HCT116 (cell line): ENCODE measurements around the gene MAP3K20. TPM values are rescaled to one million over a fixed set of nuclear protein-coding genes. Genes with fewer than 3 reads are reported as not detected.
A peak's percentile ranks its signal among the peaks of the same experiment; 100 is the strongest.

Experiments used
- ATAC-seq: fragments of 200-7000 bp; cut with Tn5 transposase; 2 replicates; pipeline ENCODE4 v1.9.1; 2020; ENCODE audit warnings: mild to moderate bottlenecking, moderate library complexity
- Bru-seq: library from RNA; stranded (reverse); fragments of 400-500 nt; gene quantifications from one replicate; lab custom pipeline; 2021; lab: Mats Ljungman, UMichigan
- BruChase-seq, 2 experiments: library from RNA; stranded (reverse); fragments of 400-500 nt; gene quantifications; one replicate each; lab custom pipeline; 2021; lab: Mats Ljungman, UMichigan
- BruUV-seq: library from RNA; stranded (reverse); fragments of 400-500 nt; replicated peaks from 2 replicates; lab custom pipeline; 2021; lab: Mats Ljungman, UMichigan
- CTCF ChIA-PET: fragments of 300-600 bp; sonication (Branson Sonifier 250); formaldehyde crosslinking; loops from one replicate; lab custom pipeline; 2021; ENCODE audit warnings: antibody characterized with exemption; lab: Charles Lee
- POLR2A ChIA-PET: fragments of 300-600, 350-600 bp; sonication (Branson Sonifier 250); formaldehyde crosslinking; loops from one replicate; lab custom pipeline; 2021; ENCODE audit warnings: antibody characterized with exemption; lab: Charles Lee
- RAD21 ChIA-PET, 2 experiments: fragments of 300-600 bp; sonication (Branson Sonifier 250); formaldehyde crosslinking; loops; one replicate each; lab custom pipeline; 2023; ENCODE audit warnings: low total read pairs in 2 of 2; ENCODE audit not compliant: uncharacterized antibody in 2 of 2, unreplicated experiment in 2 of 2, low non-redundant PET in 1 of 2; lab: Charles Lee
- DNase-seq: peaks from one replicate; pipeline ENCODE4 v3.0.0-alpha.2; 2010; ENCODE audit warnings: low read depth, low spot score
- H2AFZ ChIP-seq: fragments of 200-600 bp; shearing (Covaris generic), sonication (generic); 2 replicates; pipeline ENCODE4 v1.6.1; 2017; ENCODE audit warnings: low read depth, mixed run types, mixed read lengths, antibody characterized with exemption, low read length; ENCODE audit not compliant: poor library complexity, severe bottlenecking
- H3K27ac ChIP-seq: 2 replicates; pipeline ENCODE4 v1.5.1; 2012; ENCODE audit warnings: low read depth, low read length
- H3K27me3 ChIP-seq: fragments of 200-600 bp; sonication (generic); 2 replicates; pipeline ENCODE4 v1.6.1; 2016; ENCODE audit warnings: mixed run types, low read length, mixed read lengths; ENCODE audit not compliant: insufficient read depth
- H3K36me3 ChIP-seq, 2 experiments: fragments of 200-500 bp in 1 of 2; fragments of 200-600 bp in 1 of 2; sonication (Bioruptor generic) in 1 of 2; sonication (generic) in 1 of 2; 2 replicates each; pipeline versions ENCODE4 v1.5.1 to v1.6.1; 2014 to 2016; ENCODE audit warnings: low read length in 2 of 2, inconsistent platforms in 1 of 2, mixed read lengths in 1 of 2, mixed run types in 1 of 2; ENCODE audit not compliant: insufficient read depth in 2 of 2, control insufficient read depth in 1 of 2
- H3K4me1 ChIP-seq, 2 experiments: fragments of 200-600 bp in 1 of 2; sonication (generic) in 1 of 2; 2 replicates each; pipeline versions ENCODE4 v1.5.1 to v1.6.1; 2012 to 2017; ENCODE audit warnings: low read length in 2 of 2, inconsistent platforms in 1 of 2, mild to moderate bottlenecking in 1 of 2, mixed read lengths in 1 of 2, mixed run types in 1 of 2, moderate library complexity in 1 of 2; ENCODE audit not compliant: insufficient read depth in 2 of 2, control insufficient read depth in 1 of 2
- H3K4me2 ChIP-seq: fragments of 200-600 bp; sonication (generic); 2 replicates; pipeline ENCODE4 v1.6.1; 2017; ENCODE audit warnings: mixed run types, low read length, mixed read lengths
- H3K4me3 ChIP-seq, 2 experiments: fragments of 200-600 bp in 1 of 2; sonication (generic) in 1 of 2; replicated peaks in 1 of 2; 2 replicates each; pipeline ENCODE4 v1.5.1; 2011 to 2016; ENCODE audit warnings: low read length in 2 of 2, control low read depth in 1 of 2, low read depth in 1 of 2, mild to moderate bottlenecking in 1 of 2, mixed read lengths in 1 of 2, mixed run types in 1 of 2
- H3K79me2 ChIP-seq: fragments of 200-600 bp; sonication (generic); 2 replicates; pipeline ENCODE4 v1.6.1; 2017; ENCODE audit warnings: mild to moderate bottlenecking, mixed run types, low read length, moderate library complexity, mixed read lengths; ENCODE audit not compliant: insufficient read depth
- H3K9ac ChIP-seq: fragments of 200-600 bp; sonication (generic); 2 replicates; pipeline ENCODE4 v1.6.1; 2016; ENCODE audit warnings: low read length, mixed read lengths
- H3K9me2 ChIP-seq: fragments of 200-600 bp; sonication (generic), shearing (Covaris generic); 2 replicates; pipeline ENCODE4 v1.6.1; 2017; ENCODE audit warnings: mixed run types, mild to moderate bottlenecking, moderate library complexity; ENCODE audit not compliant: insufficient read depth
- H3K9me3 ChIP-seq, 2 experiments: fragments of 200-500 bp in 1 of 2; fragments of 200-600 bp in 1 of 2; sonication (Bioruptor generic) in 1 of 2; sonication (generic) in 1 of 2; 2 replicates each; pipeline ENCODE4 v1.6.1; 2014 to 2017; ENCODE audit warnings: low read length in 2 of 2, mixed read lengths in 2 of 2, inconsistent platforms in 1 of 2, low read depth in 1 of 2, mild to moderate bottlenecking in 1 of 2, mixed run types in 1 of 2, moderate library complexity in 1 of 2; ENCODE audit not compliant: control insufficient read depth in 1 of 2, insufficient read depth in 1 of 2
- H4K20me1 ChIP-seq: fragments of 200-600 bp; sonication (generic), shearing (Covaris generic); 2 replicates; pipeline ENCODE4 v1.6.1; 2017; ENCODE audit warnings: mixed run types, mild to moderate bottlenecking, moderate library complexity; ENCODE audit not compliant: insufficient read depth
- MAX ChIP-seq: IDR thresholded peaks from 2 replicates; pipeline ENCODE4 v1.6.1; 2012
- POLR2AphosphoS5 ChIP-seq: IDR thresholded peaks from 2 replicates; pipeline ENCODE4 v1.6.1; 2011; ENCODE audit warnings: mild to moderate bottlenecking, low read depth, low read length, moderate library complexity
- RAD21 ChIP-seq: IDR thresholded peaks from 2 replicates; pipeline ENCODE4 v1.6.1; 2012; ENCODE audit warnings: low read depth, mild to moderate bottlenecking
- YY1 ChIP-seq: IDR thresholded peaks from 2 replicates; pipeline ENCODE4 v1.6.1; 2011; ENCODE audit warnings: low read length, low read depth, moderate library complexity, mild to moderate bottlenecking; ENCODE audit not compliant: insufficient replicate concordance; ENCODE audit errors: extremely low read depth
- ZFX ChIP-seq: fragments of 450-650 bp; IDR thresholded peaks from 2 replicates; pipeline ENCODE4 v1.6.1; 2017
- intact Hi-C: fragments of 100-400 bp; cut with micrococcal nuclease; formaldehyde crosslinking; loops from 2 replicates; pipeline ENCODE4 v1.10.0; 2022
- long read RNA-seq: library from polyadenylated mRNA; unstranded; transcript quantifications from one replicate; pipeline ENCODE4 v2.0.0, GENCODE V29; 2021; ENCODE audit not compliant: unreplicated experiment
- polyA plus RNA-seq: library from polyadenylated mRNA; unstranded; fragments of >200 nt; gene quantifications from 2 replicates; pipeline ENCODE4 v1.2.1, GENCODE V29; 2012; ENCODE audit warnings: missing spikeins
- total RNA-seq: library from RNA; stranded (reverse); gene quantifications from one replicate; pipeline ENCODE4 v1.2.1, GENCODE V29; 2021; ENCODE audit not compliant: unreplicated experiment
- TF ChIP-seq, protein P1 (sequence below): IDR thresholded peaks from 2 replicates; pipeline ENCODE4 v1.6.1; 2012; ENCODE audit warnings: low read depth
- TF ChIP-seq, protein P2 (sequence below), 3 experiments: fragments of 200-600 bp in 1 of 3; sonication (generic) in 1 of 3; IDR thresholded peaks in 2 of 3; conservative IDR thresholded peaks in 1 of 3; 2 replicates each; pipeline ENCODE4 v1.5.1; 2012 to 2017; ENCODE audit warnings: low read depth in 2 of 3, low read length in 2 of 3, antibody characterized with exemption in 1 of 3, borderline replicate concordance in 1 of 3, control low read depth in 1 of 3, mild to moderate bottlenecking in 1 of 3, mixed read lengths in 1 of 3, mixed run types in 1 of 3, moderate library complexity in 1 of 3; ENCODE audit not compliant: insufficient read depth in 1 of 3

The MAP3K20 gene
- total RNA-seq, result 40.0 TPM
- polyA plus RNA-seq, result 15.1 and 19.0 TPM in 2 replicates
- Bru-seq, nascent RNA, result percentile 79 among the genes with signal in this experiment
- percentile 73 among the genes with signal in this experiment for BruChase-seq, experiment 1, labeled RNA remaining after a 6-hour chase
- percentile 63 among the genes with signal in this experiment for BruChase-seq, experiment 2, labeled RNA remaining after a 2-hour chase
- long read RNA-seq, full-length matches to known transcripts, result 82 of 111 reads
- long read RNA-seq, partial matches to known transcripts, result 4 of 111 reads
- long read RNA-seq, other reads (novel, unspliced or antisense), result 25 of 111 reads

- intact Hi-C loops, result no loop called here
- ATAC-seq, result peak; percentile 76
Measured at GRCh38 chr2:173075781-173076580, at the start of gene MAP3K20. TSS of gene MAP3K20 (plus strand) at chr2:173075846. CDS start at chr2:173091032, 15,186 bp downstream.

More at GRCh38 chr2:173075781-173076580, at the start of gene MAP3K20:
- peak; percentile 68; the same call in 1 of the 2 replicates for TF ChIP-seq MAX
- TF ChIP-seq, protein P1, sequence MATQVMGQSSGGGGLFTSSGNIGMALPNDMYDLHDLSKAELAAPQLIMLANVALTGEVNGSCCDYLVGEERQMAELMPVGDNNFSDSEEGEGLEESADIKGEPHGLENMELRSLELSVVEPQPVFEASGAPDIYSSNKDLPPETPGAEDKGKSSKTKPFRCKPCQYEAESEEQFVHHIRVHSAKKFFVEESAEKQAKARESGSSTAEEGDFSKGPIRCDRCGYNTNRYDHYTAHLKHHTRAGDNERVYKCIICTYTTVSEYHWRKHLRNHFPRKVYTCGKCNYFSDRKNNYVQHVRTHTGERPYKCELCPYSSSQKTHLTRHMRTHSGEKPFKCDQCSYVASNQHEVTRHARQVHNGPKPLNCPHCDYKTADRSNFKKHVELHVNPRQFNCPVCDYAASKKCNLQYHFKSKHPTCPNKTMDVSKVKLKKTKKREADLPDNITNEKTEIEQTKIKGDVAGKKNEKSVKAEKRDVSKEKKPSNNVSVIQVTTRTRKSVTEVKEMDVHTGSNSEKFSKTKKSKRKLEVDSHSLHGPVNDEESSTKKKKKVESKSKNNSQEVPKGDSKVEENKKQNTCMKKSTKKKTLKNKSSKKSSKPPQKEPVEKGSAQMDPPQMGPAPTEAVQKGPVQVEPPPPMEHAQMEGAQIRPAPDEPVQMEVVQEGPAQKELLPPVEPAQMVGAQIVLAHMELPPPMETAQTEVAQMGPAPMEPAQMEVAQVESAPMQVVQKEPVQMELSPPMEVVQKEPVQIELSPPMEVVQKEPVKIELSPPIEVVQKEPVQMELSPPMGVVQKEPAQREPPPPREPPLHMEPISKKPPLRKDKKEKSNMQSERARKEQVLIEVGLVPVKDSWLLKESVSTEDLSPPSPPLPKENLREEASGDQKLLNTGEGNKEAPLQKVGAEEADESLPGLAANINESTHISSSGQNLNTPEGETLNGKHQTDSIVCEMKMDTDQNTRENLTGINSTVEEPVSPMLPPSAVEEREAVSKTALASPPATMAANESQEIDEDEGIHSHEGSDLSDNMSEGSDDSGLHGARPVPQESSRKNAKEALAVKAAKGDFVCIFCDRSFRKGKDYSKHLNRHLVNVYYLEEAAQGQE, result no peak
- TF ChIP-seq RAD21, result 0 out of 2 replicates have a peak, but pooled peaks have one; percentile 22
- peak; percentile 96 for TF ChIP-seq ZFX
- TF ChIP-seq, protein P2, sequence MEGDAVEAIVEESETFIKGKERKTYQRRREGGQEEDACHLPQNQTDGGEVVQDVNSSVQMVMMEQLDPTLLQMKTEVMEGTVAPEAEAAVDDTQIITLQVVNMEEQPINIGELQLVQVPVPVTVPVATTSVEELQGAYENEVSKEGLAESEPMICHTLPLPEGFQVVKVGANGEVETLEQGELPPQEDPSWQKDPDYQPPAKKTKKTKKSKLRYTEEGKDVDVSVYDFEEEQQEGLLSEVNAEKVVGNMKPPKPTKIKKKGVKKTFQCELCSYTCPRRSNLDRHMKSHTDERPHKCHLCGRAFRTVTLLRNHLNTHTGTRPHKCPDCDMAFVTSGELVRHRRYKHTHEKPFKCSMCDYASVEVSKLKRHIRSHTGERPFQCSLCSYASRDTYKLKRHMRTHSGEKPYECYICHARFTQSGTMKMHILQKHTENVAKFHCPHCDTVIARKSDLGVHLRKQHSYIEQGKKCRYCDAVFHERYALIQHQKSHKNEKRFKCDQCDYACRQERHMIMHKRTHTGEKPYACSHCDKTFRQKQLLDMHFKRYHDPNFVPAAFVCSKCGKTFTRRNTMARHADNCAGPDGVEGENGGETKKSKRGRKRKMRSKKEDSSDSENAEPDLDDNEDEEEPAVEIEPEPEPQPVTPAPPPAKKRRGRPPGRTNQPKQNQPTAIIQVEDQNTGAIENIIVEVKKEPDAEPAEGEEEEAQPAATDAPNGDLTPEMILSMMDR (IDR thresholded peaks at IDR 0.05 in 2 of 3, conservative IDR thresholded peaks at IDR 0.05 in 1 of 3; ENCODE audit: borderline replicate concordance in 1 of 3, insufficient read depth in 1 of 3, low read depth in 2 of 3, low read length in 2 of 3), result no peak; a peak in 1 of 6 replicates
- peak; percentile 28 for TF ChIP-seq YY1
- peak; percentile 45 for TF ChIP-seq POLR2AphosphoS5
- CTCF ChIA-PET, result no interaction called here
- no peaks in the 10 kb centered on the region for H3K9me3 ChIP-seq
- H4K20me1 ChIP-seq, result no peaks in the 10 kb centered on the region
- H3K4me2 ChIP-seq, result peak within 1 kb of the TSS; percentile 96
- BruUV-seq, result no TSS peak
- DNase-seq, result no peak
- H3K9me2 ChIP-seq, result no peaks in the 10 kb centered on the region
- peak within 1 kb of the TSS; percentile 83 for H3K9ac ChIP-seq
- H3K4me3 ChIP-seq, result peak within 1 kb of the TSS; percentile 68 to 77
- H3K79me2 ChIP-seq, result peaks cover 47% of the 10 kb centered on the region
- H3K27ac ChIP-seq, result peak within 1 kb of the TSS; percentile 79
- peak within 1 kb of the TSS; percentile 71 for H2AFZ ChIP-seq
- H3K36me3 ChIP-seq, result no peaks in the 10 kb centered on the region
- RAD21 ChIA-PET, result no interaction called here
- no peaks in the 10 kb centered on the region for H3K27me3 ChIP-seq
- H3K4me1 ChIP-seq, result peaks cover 14 to 29% of the 10 kb centered on the region in 2 experiments
- POLR2A ChIA-PET, result no interaction called here
